Ectodermal cell (in vitro differentiated cells): ENCODE results near the gene SLC25A34.

Experiments used
- H3K27ac ChIP-seq: 2 replicates; pipeline ENCODE4 v1.7.0; 2013; ENCODE audit warnings: mild to moderate bottlenecking, low read depth, low read length; ENCODE audit not compliant: insufficient read depth, poor library complexity, severe bottlenecking
- H3K27me3 ChIP-seq: 2 replicates; pipeline ENCODE4 v1.7.0; 2013; ENCODE audit warnings: mild to moderate bottlenecking, low read length; ENCODE audit not compliant: insufficient read depth, control insufficient read depth, poor library complexity, severe bottlenecking
- H3K36me3 ChIP-seq: one replicate; pipeline ENCODE4 v1.7.0; 2013; ENCODE audit warnings: low read length; ENCODE audit not compliant: control insufficient read depth, insufficient read depth
- H3K4me1 ChIP-seq: one replicate; pipeline ENCODE4 v1.7.0; 2013; ENCODE audit warnings: low read length; ENCODE audit not compliant: control insufficient read depth, insufficient read depth
- H3K4me3 ChIP-seq: 2 replicates; pipeline ENCODE4 v1.7.0; 2013; ENCODE audit warnings: low read depth, low read length, control low read depth; ENCODE audit not compliant: insufficient read depth
- H3K9me3 ChIP-seq: 2 replicates; pipeline ENCODE4 v1.7.0; 2013; ENCODE audit warnings: mild to moderate bottlenecking, low read length, moderate library complexity; ENCODE audit not compliant: control insufficient read depth
- WGBS, 2 experiments: methylation state at CpG; one replicate each; pipeline ENCODE4 v1.1.7; 2013; ENCODE audit warnings: missing lambda C conversion rate in 2 of 2; 5-methylcytosine and 5-hydroxymethylcytosine counted together

SLC25A34 gene

GRCh38 chr1:15714406-15715136 lies 21.5 kb upstream of the SLC25A34 start:
- Histone ChIP-seq H3K27ac (no peak overlapping the region), H3K4me1 (no peaks in the 10 kb centered on the region), H3K9me3 (no peaks in the 10 kb centered on the region), H3K27me3 (no peaks in the 10 kb centered on the region), H3K4me3 (no peak overlapping the region), H3K36me3 (peaks cover 9% of the 10 kb centered on the region)
- WGBS, 2 experiments = 93 to 94% methylated on average over 4 of the region's 4 CpGs

- WGBS, 2 experiments = 93 to 94% methylated on average over 11 of the region's 11 CpGs
- no peak overlapping the region for H3K4me3 ChIP-seq
- H3K4me1 ChIP-seq = no peaks in the 10 kb centered on the region
- no peaks in the 10 kb centered on the region for H3K9me3 ChIP-seq
- peaks cover 9% of the 10 kb centered on the region for H3K36me3 ChIP-seq
- H3K27me3 ChIP-seq = no peaks in the 10 kb centered on the region
- H3K27ac ChIP-seq = no peak overlapping the region
Measured at GRCh38 chr1:15717418-15718125, 18.5 kb upstream of the SLC25A34 start.

- no peaks in the 10 kb centered on the region for H3K27me3 ChIP-seq
- H3K36me3 ChIP-seq = peaks cover 9% of the 10 kb centered on the region
- H3K4me1 ChIP-seq = no peaks in the 10 kb centered on the region
- H3K27ac ChIP-seq = no peak overlapping the region
- no peaks in the 10 kb centered on the region for H3K9me3 ChIP-seq
- WGBS, 2 experiments = 94% methylated on average over 8 of the region's 8 CpGs
- H3K4me3 ChIP-seq = no peak overlapping the region
Measured at GRCh38 chr1:15718199-15718601, 17.9 kb upstream of the SLC25A34 start.

GRCh38 chr1:15719381-15720120 lies 16.5 kb upstream of the SLC25A34 start:
- no peak overlapping the region for H3K27ac ChIP-seq
- H3K4me3 ChIP-seq = no peak overlapping the region
- 92 to 93% methylated on average over 12 of the region's 12 CpGs for WGBS, 2 experiments
- peaks cover 9% of the 10 kb centered on the region for H3K36me3 ChIP-seq
- H3K9me3 ChIP-seq = no peaks in the 10 kb centered on the region
- peaks cover under 1% of the 10 kb centered on the region for H3K4me1 ChIP-seq
- H3K27me3 ChIP-seq = no peaks in the 10 kb centered on the region

- 95 to 98% methylated on average over 3 of the region's 3 CpGs for WGBS, 2 experiments
- Histone ChIP-seq H3K27me3 (no peaks in the 10 kb centered on the region), H3K36me3 (peaks cover 9% of the 10 kb centered on the region), H3K4me3 (no peak overlapping the region), H3K4me1 (peaks cover 7% of the 10 kb centered on the region), H3K9me3 (no peaks in the 10 kb centered on the region), H3K27ac (no peak overlapping the region)
Measured at GRCh38 chr1:15720861-15721260, 15.2 kb upstream of the SLC25A34 start.

GRCh38 chr1:15722411-15722810 lies 13.6 kb upstream of the SLC25A34 start:
- 95 to 96% methylated on average over 4 of the region's 4 CpGs for WGBS, 2 experiments
- H3K4me1 ChIP-seq = peaks cover 7% of the 10 kb centered on the region
- peaks cover 12% of the 10 kb centered on the region for H3K36me3 ChIP-seq
- no peaks in the 10 kb centered on the region for H3K9me3 ChIP-seq
- no peak overlapping the region for H3K4me3 ChIP-seq
- no peaks in the 10 kb centered on the region for H3K27me3 ChIP-seq
- no peak overlapping the region for H3K27ac ChIP-seq

GRCh38 chr1:15722836-15723532 lies 13.1 kb upstream of the SLC25A34 start:
- Histone ChIP-seq H3K4me3 (no peak overlapping the region), H3K27me3 (no peaks in the 10 kb centered on the region), H3K36me3 (peaks cover 13% of the 10 kb centered on the region), H3K4me1 (peaks cover 7% of the 10 kb centered on the region), H3K9me3 (no peaks in the 10 kb centered on the region), H3K27ac (no peak overlapping the region)
- WGBS, 2 experiments = 93 to 96% methylated on average over 13 of the region's 13 CpGs

GRCh38 chr1:15723631-15724246 lies 12.3 kb upstream of the SLC25A34 start:
- Histone ChIP-seq H3K36me3 (peaks cover 21% of the 10 kb centered on the region), H3K4me1 (peaks cover 7% of the 10 kb centered on the region), H3K27me3 (no peaks in the 10 kb centered on the region), H3K9me3 (no peaks in the 10 kb centered on the region), H3K4me3 (no peak overlapping the region), H3K27ac (no peak overlapping the region)
- 94% methylated on average over 20 of the region's 20 CpGs for WGBS, 2 experiments

- peaks cover 22% of the 10 kb centered on the region for H3K36me3 ChIP-seq
- no peaks in the 10 kb centered on the region for H3K27me3 ChIP-seq
- H3K4me1 ChIP-seq = peaks cover 7% of the 10 kb centered on the region
- 87 to 89% methylated on average over 26 of the region's 26 CpGs for WGBS, 2 experiments
- H3K27ac ChIP-seq = no peak overlapping the region
- H3K9me3 ChIP-seq = no peaks in the 10 kb centered on the region
- H3K4me3 ChIP-seq = no peak overlapping the region
Measured at GRCh38 chr1:15724949-15725880, 10.8 kb upstream of the SLC25A34 start.
